Measurements from ENCODE around the gene PRSS56. TPM values are rescaled to one million over a fixed set of nuclear protein-coding genes. Genes with fewer than 3 reads are reported as not detected.

Gene PRSS56
- total and polyA plus RNA-seq, 2 donors (not counting 1 experiment from before 2014, with no cell fraction given), result not detected

GRCh38 chr2:232537499-232537898 is 17.3 kb downstream of the PRSS56 start:
- Histone ChIP-seq H3K27me3 (ENCODE audit: control insufficient read depth, insufficient read depth, low read length) (peaks cover 6% of the 10 kb centered on the region), H3K4me2 (ENCODE audit: extremely low read depth, insufficient read depth, low read length) (no peak overlapping the region), H3K9ac (ENCODE audit: insufficient read depth, low read length) (no peak overlapping the region), H4K20me1 (ENCODE audit: control insufficient read depth, extremely low read depth, insufficient read depth, low read length) (no peaks in the 10 kb centered on the region), H3K4me3 (replicated peaks in 1 of 4; ENCODE audit: control extremely low read depth in 1 of 4, insufficient read depth in 1 of 4, low read depth in 3 of 4, low read length in 4 of 4) (no peak overlapping the region), H3K9me3 (ENCODE audit: control insufficient read depth, insufficient read depth, low read depth, low read length) (no peaks in the 10 kb centered on the region), H3K36me3 (ENCODE audit: control insufficient read depth, insufficient read depth, low read length) (no peaks in the 10 kb centered on the region), H2AFZ (ENCODE audit: low read length) (no peak overlapping the region), H3K79me2 (ENCODE audit: control insufficient read depth, insufficient read depth, low read length) (no peaks in the 10 kb centered on the region), H3K27ac (ENCODE audit: insufficient read depth, low read length) (no peak overlapping the region), H3K4me1 (ENCODE audit: control insufficient read depth, extremely low read depth, insufficient read depth, low read length) (no peaks in the 10 kb centered on the region)
- no peak for DNase-seq (ENCODE audit: low read depth in 2 of 2)
- TF ChIP-seq CTCF (conservative IDR thresholded peaks at IDR 0.05 in 1 of 2, IDR thresholded peaks at IDR 0.05 in 1 of 2; ENCODE audit: low read depth in 1 of 2, low read length in 2 of 2) (no peak), EZH2 (IDR thresholded peaks at IDR 0.05; ENCODE audit: low read length, missing control alignments) (no peak)

- Histone ChIP-seq H3K4me1 (ENCODE audit: control insufficient read depth, extremely low read depth, insufficient read depth, low read length) (no peaks in the 10 kb centered on the region), H3K9ac (ENCODE audit: insufficient read depth, low read length) (no peak overlapping the region), H3K9me3 (ENCODE audit: control insufficient read depth, insufficient read depth, low read depth, low read length) (no peaks in the 10 kb centered on the region), H3K4me2 (ENCODE audit: extremely low read depth, insufficient read depth, low read length) (no peak overlapping the region), H4K20me1 (ENCODE audit: control insufficient read depth, extremely low read depth, insufficient read depth, low read length) (no peaks in the 10 kb centered on the region), H3K4me3 (replicated peaks in 1 of 4; ENCODE audit: control extremely low read depth in 1 of 4, insufficient read depth in 1 of 4, low read depth in 3 of 4, low read length in 4 of 4) (no peak overlapping the region), H3K79me2 (ENCODE audit: control insufficient read depth, insufficient read depth, low read length) (no peaks in the 10 kb centered on the region), H2AFZ (ENCODE audit: low read length) (no peak overlapping the region), H3K27me3 (ENCODE audit: control insufficient read depth, insufficient read depth, low read length) (peaks cover 6% of the 10 kb centered on the region), H3K27ac (ENCODE audit: insufficient read depth, low read length) (no peak overlapping the region), H3K36me3 (ENCODE audit: control insufficient read depth, insufficient read depth, low read length) (no peaks in the 10 kb centered on the region)
- DNase-seq (ENCODE audit: low read depth in 2 of 2), result no peak
- no peak for TF ChIP-seq EZH2 (IDR thresholded peaks at IDR 0.05; ENCODE audit: low read length, missing control alignments)
- no peak for TF ChIP-seq CTCF (conservative IDR thresholded peaks at IDR 0.05 in 1 of 2, IDR thresholded peaks at IDR 0.05 in 1 of 2; ENCODE audit: low read depth in 1 of 2, low read length in 2 of 2)
Observed at GRCh38 chr2:232538671-232539070, 18.5 kb downstream of the PRSS56 start.

- DNase-seq (ENCODE audit: low read depth in 2 of 2), result no peak
- no peak within 1 kb of the TSS for H2AFZ ChIP-seq (ENCODE audit: low read length)
Observed at GRCh38 chr2:232539298-232540231, 19.4 kb downstream of the PRSS56 start, which contains the start of gene CHRNG. Gene CHRNG, plus strand, starts transcription at chr2:232539692. Its CDS starts 56 bp downstream, at chr2:232539748.

More at GRCh38 chr2:232539298-232540231, 19.4 kb downstream of the PRSS56 start, which contains the start of gene CHRNG:
- Histone ChIP-seq H3K4me1 (ENCODE audit: control insufficient read depth, extremely low read depth, insufficient read depth, low read length) (no peaks in the 10 kb centered on the region), H3K4me3 (replicated peaks in 1 of 4; ENCODE audit: control extremely low read depth in 1 of 4, insufficient read depth in 1 of 4, low read depth in 3 of 4, low read length in 4 of 4) (no peak within 1 kb of the TSS), H3K79me2 (ENCODE audit: control insufficient read depth, insufficient read depth, low read length) (no peaks in the 10 kb centered on the region), H4K20me1 (ENCODE audit: control insufficient read depth, extremely low read depth, insufficient read depth, low read length) (no peaks in the 10 kb centered on the region), H3K27ac (ENCODE audit: insufficient read depth, low read length) (no peak within 1 kb of the TSS), H3K36me3 (ENCODE audit: control insufficient read depth, insufficient read depth, low read length) (no peaks in the 10 kb centered on the region), H3K9me3 (ENCODE audit: control insufficient read depth, insufficient read depth, low read depth, low read length) (no peaks in the 10 kb centered on the region), H3K27me3 (ENCODE audit: control insufficient read depth, insufficient read depth, low read length) (peaks cover 6% of the 10 kb centered on the region), H3K9ac (ENCODE audit: insufficient read depth, low read length) (no peak within 1 kb of the TSS), H3K4me2 (ENCODE audit: extremely low read depth, insufficient read depth, low read length) (no peak within 1 kb of the TSS)
- TF ChIP-seq EZH2 (IDR thresholded peaks at IDR 0.05; ENCODE audit: low read length, missing control alignments), result no peak
- no peak for TF ChIP-seq CTCF (conservative IDR thresholded peaks at IDR 0.05 in 1 of 2, IDR thresholded peaks at IDR 0.05 in 1 of 2; ENCODE audit: low read depth in 1 of 2, low read length in 2 of 2)

Data from fibroblast of lung (primary cell).